ENCODE results near the gene BACH2.

BACH2 gene

DNA sequence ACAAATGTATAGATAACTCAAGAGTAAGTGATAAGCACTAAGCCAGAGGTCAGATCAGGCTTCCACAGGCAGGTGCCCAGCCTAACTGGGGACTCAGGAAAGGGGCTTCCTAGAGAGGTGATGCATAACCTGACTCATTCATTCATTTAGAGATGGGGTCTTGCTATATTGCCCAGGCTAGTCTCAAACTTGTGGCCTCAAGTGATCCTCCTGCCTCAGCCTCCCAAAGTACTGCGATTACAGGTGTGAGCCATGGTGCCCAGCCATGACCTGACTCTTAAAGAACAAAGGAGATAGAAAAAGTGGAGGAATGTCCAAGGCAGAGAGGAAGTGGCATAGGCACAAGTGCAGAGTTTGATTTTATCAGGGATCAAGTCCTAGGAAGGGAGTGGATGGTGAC is 360.5 kb downstream of the BACH2 start:
- in situ Hi-C loops (cut with HindIII; ENCODE audit: low sequenced_read_pairs) = no loop called here
- TF ChIP-seq, protein P1, sequence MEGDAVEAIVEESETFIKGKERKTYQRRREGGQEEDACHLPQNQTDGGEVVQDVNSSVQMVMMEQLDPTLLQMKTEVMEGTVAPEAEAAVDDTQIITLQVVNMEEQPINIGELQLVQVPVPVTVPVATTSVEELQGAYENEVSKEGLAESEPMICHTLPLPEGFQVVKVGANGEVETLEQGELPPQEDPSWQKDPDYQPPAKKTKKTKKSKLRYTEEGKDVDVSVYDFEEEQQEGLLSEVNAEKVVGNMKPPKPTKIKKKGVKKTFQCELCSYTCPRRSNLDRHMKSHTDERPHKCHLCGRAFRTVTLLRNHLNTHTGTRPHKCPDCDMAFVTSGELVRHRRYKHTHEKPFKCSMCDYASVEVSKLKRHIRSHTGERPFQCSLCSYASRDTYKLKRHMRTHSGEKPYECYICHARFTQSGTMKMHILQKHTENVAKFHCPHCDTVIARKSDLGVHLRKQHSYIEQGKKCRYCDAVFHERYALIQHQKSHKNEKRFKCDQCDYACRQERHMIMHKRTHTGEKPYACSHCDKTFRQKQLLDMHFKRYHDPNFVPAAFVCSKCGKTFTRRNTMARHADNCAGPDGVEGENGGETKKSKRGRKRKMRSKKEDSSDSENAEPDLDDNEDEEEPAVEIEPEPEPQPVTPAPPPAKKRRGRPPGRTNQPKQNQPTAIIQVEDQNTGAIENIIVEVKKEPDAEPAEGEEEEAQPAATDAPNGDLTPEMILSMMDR (IDR thresholded peaks at IDR 0.05; ENCODE audit: low read depth, low read length) = no peak
- no peak for DNase-seq (ENCODE audit: low read depth, low spot score)
- H3K4me3 ChIP-seq (ENCODE audit: low read depth, low read length) = no peak overlapping the region

DNA sequence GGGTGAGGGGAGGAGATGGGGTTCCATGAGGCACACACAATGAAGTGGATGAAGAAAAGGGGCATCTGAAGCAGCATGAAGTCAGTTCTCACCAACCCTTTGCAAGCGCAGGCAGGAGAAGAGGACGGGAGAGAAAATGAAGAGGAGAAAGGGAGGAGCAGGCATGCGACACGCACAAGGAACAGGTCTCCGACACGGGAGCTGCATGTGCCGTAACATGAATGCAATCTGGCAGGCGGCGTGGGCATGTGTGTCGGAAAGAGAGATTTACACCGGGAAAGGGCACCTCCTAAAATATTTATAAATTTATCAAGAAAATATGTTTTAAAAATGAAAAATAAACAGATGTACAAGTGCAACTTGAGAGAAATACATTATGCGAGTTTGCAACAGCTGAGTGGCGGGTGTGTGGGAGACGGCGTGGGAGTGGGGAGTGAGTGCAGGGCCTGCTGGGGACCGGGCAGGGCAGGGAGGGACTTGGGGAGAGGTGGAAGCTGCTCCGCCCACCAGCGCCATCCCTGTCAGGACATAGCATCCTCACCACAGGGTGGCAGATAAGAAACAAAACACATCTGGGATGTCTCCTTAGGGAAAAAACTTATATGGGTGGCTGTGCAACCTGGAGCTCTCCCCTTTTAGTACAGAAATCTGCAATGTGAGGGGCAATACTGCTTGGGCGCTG is 361.8 kb downstream of the BACH2 start:
- DNase-seq (ENCODE audit: low read depth, low spot score) = no peak

DNA sequence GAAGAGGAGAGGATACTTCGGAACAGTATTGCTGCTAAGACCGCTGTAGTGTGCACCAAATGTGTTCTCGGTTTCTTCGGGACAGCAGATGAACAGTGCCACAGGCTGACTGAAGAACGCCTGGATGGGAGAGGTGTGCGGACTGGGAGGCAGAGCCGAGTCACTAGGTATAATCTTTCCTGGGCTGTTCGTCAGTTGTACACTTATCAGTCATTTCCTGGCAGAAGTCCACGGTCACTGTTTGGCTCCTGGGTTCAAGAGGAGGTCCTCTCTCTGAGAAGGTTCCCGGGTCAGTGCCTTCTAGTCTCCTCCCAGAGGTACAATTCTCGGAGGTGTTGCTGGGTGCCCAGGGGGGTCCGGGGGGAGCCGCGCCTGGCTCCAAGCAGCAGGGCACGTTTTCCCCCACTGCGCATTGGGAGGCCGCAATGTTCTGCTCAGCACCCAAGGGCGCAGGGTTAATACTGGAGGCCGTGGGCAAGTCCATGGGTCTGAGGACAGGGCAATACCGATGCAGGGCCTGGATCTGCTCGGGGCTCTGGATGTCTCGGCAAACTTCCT is 364.3 kb downstream of the BACH2 start:
- TF ChIP-seq, protein P1 (IDR thresholded peaks at IDR 0.05; ENCODE audit: low read depth, low read length) = no peak
- in situ Hi-C loops (cut with HindIII; ENCODE audit: low sequenced_read_pairs) = no loop called here
- no peak overlapping the region for H3K4me3 ChIP-seq (ENCODE audit: low read depth, low read length)
- DNase-seq (ENCODE audit: low read depth, low spot score) = no peak

More for the DNA sequence above, 361.8 kb downstream of the BACH2 start:
- no peak overlapping the region for H3K4me3 ChIP-seq (ENCODE audit: low read depth, low read length)
- in situ Hi-C loops (cut with HindIII; ENCODE audit: low sequenced_read_pairs) = no loop called here
- TF ChIP-seq, protein P1 (IDR thresholded peaks at IDR 0.05; ENCODE audit: low read depth, low read length) = no peak

DNA sequence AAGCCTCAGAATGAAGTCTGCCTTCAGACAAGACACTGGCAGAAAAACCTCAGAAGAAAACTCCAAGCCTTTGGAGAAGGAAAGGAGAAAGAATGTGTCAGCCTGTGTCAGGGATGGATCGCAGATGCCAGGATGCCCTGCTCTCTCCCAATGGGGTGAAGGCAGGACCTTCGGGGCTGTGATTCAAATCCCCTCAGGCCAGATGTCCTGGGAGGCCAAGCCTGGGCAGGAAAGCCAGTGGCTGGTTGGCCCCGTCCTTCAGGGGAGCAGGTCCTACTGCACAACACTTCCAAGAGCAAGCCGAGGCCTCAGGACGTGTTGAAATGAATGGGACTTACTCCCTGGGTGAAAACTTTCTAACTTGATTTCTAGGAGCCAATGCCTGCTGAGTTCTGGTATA is 365.9 kb downstream of the BACH2 start:
- no peak overlapping the region for H3K4me3 ChIP-seq (ENCODE audit: low read depth, low read length)
- TF ChIP-seq, protein P1 (IDR thresholded peaks at IDR 0.05; ENCODE audit: low read depth, low read length) = no peak
- no peak for DNase-seq (ENCODE audit: low read depth, low spot score)
- in situ Hi-C loops (cut with HindIII; ENCODE audit: low sequenced_read_pairs) = no loop called here

DNA sequence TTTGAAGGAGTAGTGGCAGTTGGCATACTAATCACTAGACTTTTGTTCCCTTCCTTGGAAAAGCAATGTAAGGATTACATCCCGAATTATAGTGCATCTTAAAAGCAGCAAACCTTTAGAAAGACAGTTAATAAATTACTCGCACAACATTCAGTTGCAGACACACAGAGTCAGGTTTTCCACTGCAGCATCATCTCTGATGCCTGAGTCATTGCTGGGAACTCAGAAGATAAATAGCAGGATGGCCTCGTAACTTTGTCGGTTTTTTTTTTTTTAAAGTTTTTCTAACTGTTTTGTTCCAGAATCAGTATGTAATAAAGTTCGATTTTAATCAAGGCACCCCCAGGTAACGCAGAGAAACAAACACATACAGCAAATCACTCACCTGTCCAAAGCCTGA is 368.0 kb downstream of the BACH2 start:
- in situ Hi-C loops (cut with HindIII; ENCODE audit: low sequenced_read_pairs) = no loop called here
- TF ChIP-seq, protein P1 (IDR thresholded peaks at IDR 0.05; ENCODE audit: low read depth, low read length) = no peak
- DNase-seq (ENCODE audit: low read depth, low spot score) = peak; percentile 64
- H3K4me3 ChIP-seq (ENCODE audit: low read depth, low read length) = no peak overlapping the region

DNA sequence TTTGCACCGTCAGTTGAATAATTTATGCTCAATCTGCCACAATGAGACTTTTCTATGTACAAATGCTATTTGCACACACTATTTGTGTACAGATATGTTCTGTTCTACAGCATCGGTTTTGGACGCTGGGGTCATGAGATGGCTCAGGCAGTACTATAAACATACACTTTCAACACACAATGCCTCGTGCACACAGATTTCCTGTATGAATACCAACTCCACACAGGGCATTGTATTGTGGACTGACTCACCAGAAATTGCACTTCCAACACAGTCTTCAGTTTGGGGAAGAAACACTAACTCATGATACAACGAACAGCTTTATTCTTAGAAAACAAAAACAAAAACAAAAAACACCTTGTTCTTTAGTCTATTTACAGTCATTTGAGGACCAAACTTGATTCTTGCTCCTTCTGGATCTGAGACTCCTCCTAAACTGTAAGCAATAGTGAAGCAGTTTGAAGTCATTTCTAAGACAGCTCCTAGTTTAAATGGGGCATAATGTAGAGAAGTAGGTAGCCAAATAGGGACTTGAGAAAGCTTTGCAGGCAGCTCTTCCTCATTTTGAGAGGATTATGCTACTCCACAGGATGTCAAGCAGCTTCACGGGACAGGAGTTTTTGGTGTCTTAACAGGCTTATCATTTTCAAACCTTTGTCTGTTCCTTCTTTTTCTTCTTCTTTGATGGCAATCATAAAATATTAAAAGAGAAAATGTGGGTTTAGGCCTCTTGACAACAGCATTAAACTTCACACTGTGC is 368.7 kb downstream of the BACH2 start:
- TF ChIP-seq, protein P1 (IDR thresholded peaks at IDR 0.05; ENCODE audit: low read depth, low read length) = no peak
- in situ Hi-C loops (cut with HindIII; ENCODE audit: low sequenced_read_pairs) = no loop called here
- peak; percentile 29 for DNase-seq (ENCODE audit: low read depth, low spot score)
- H3K4me3 ChIP-seq (ENCODE audit: low read depth, low read length) = no peak overlapping the region
